HepG2 (cell line): ENCODE results near the gene RRAS. TPM values are rescaled to one million over a fixed set of nuclear protein-coding genes. Genes with fewer than 3 reads are reported as not detected.

Experiments
- BHLHE40 ChIP-seq: IDR thresholded peaks from 2 replicates; pipeline ENCODE4 v1.6.1; 2011; ENCODE audit warnings: low read length, improper control_type of control experiment
- CENPX ChIP-seq: sonication (generic); formaldehyde crosslinking; IDR thresholded peaks from 2 replicates; pipeline ENCODE4 v1.9.0; 2021; ENCODE audit warnings: mild to moderate bottlenecking, missing genetic modification reagents, moderate library complexity
- ELF4 ChIP-seq: sonication (generic); formaldehyde crosslinking; IDR thresholded peaks from 2 replicates; pipeline ENCODE4 v1.5.0; 2020; ENCODE audit warnings: missing genetic modification reagents, mild to moderate bottlenecking, moderate library complexity, borderline replicate concordance
- GMEB2 ChIP-seq: IDR thresholded peaks from 2 replicates; pipeline ENCODE4 v1.6.1; 2016; ENCODE audit warnings: missing biosample characterization, missing genetic modification reagents, low read depth
- PATZ1 ChIP-seq: sonication (generic); formaldehyde crosslinking; IDR thresholded peaks from 2 replicates; pipeline ENCODE4 v1.4.0; 2020; ENCODE audit warnings: missing genetic modification reagents
- SNAI1 ChIP-seq: sonication (generic); formaldehyde crosslinking; IDR thresholded peaks from 2 replicates; pipeline ENCODE4 v1.5.0; 2020; ENCODE audit warnings: mild to moderate bottlenecking, missing genetic modification reagents, borderline replicate concordance
- STAG1 ChIP-seq: sonication (generic); formaldehyde crosslinking; IDR thresholded peaks from 2 replicates; pipeline ENCODE4 v1.4.0; 2020; ENCODE audit warnings: missing genetic modification reagents
- ZC3H4 ChIP-seq: sonication (generic); formaldehyde crosslinking; IDR thresholded peaks from 2 replicates; pipeline ENCODE4 v1.4.0; 2020; ENCODE audit warnings: missing genetic modification reagents, borderline replicate concordance
- ZFP36L2 ChIP-seq: sonication (generic); formaldehyde crosslinking; IDR thresholded peaks from 2 replicates; pipeline ENCODE4 v1.4.0; 2020; ENCODE audit warnings: missing genetic modification reagents
- ZNF746 ChIP-seq: sonication (generic); formaldehyde crosslinking; IDR thresholded peaks from 2 replicates; pipeline ENCODE4 v1.8.0; 2022; ENCODE audit warnings: mild to moderate bottlenecking, missing genetic modification reagents
- ZNF775 ChIP-seq: sonication (generic); formaldehyde crosslinking; IDR thresholded peaks from 2 replicates; pipeline ENCODE4 v1.4.0; 2020; ENCODE audit warnings: missing genetic modification reagents, mild to moderate bottlenecking, moderate library complexity, borderline replicate concordance
- polyA plus RNA-seq, 8 experiments: library from polyadenylated mRNA; depleted of rRNA in 3 of 8; stranded (reverse) in 7 of 8; unstranded in 1 of 8; fragments of >200 nt; fragmentation: Illumina TruSeq in 4 of 8; extraction: Trizol in 4 of 8; gene quantifications; 2 replicates each; pipeline versions ENCODE4 v1.2.1 to v1.2.3, GENCODE V29; 2011 to 2016; ENCODE audit warnings: low read depth in 4 of 8, missing spikeins in 1 of 8, mixed read lengths in 1 of 8; ENCODE audit not compliant: insufficient read depth in 1 of 8
- total RNA-seq, 5 experiments: library from RNA; depleted of rRNA; stranded (reverse); fragments of >200 nt; fragmentation: Illumina TruSeq; extraction: Trizol; gene quantifications; 2 replicates each; pipeline ENCODE4 v1.2.3, GENCODE V29; 2016; ENCODE audit warnings: low read depth in 1 of 5
- TF ChIP-seq, protein P1 (sequence below): sonication (generic); formaldehyde crosslinking; IDR thresholded peaks from 2 replicates; pipeline ENCODE4 v1.9.0; 2021; ENCODE audit warnings: mild to moderate bottlenecking, missing genetic modification reagents
- TF ChIP-seq, protein P2 (sequence below): sonication (generic); formaldehyde crosslinking; IDR thresholded peaks from 2 replicates; pipeline ENCODE4 v1.5.0; 2020; ENCODE audit warnings: mild to moderate bottlenecking, missing genetic modification reagents
- TF ChIP-seq, protein P3 (sequence below): sonication (generic); formaldehyde crosslinking; IDR thresholded peaks from 2 replicates; pipeline ENCODE4 v1.4.0; 2020; ENCODE audit warnings: mild to moderate bottlenecking, missing genetic modification reagents
- TF ChIP-seq, protein P4 (sequence below): sonication (generic); formaldehyde crosslinking; IDR thresholded peaks from 2 replicates; pipeline ENCODE4 v1.4.0; 2020; ENCODE audit warnings: missing genetic modification reagents, low read depth, mild to moderate bottlenecking, borderline replicate concordance

RRAS gene
- total and polyA plus RNA-seq, 2 of the 13 experiments (the other 11 are each of a cell fraction or from before 2014, with no cell fraction given) = 1.5 to 12.0 TPM

- TF ChIP-seq, protein P1, sequence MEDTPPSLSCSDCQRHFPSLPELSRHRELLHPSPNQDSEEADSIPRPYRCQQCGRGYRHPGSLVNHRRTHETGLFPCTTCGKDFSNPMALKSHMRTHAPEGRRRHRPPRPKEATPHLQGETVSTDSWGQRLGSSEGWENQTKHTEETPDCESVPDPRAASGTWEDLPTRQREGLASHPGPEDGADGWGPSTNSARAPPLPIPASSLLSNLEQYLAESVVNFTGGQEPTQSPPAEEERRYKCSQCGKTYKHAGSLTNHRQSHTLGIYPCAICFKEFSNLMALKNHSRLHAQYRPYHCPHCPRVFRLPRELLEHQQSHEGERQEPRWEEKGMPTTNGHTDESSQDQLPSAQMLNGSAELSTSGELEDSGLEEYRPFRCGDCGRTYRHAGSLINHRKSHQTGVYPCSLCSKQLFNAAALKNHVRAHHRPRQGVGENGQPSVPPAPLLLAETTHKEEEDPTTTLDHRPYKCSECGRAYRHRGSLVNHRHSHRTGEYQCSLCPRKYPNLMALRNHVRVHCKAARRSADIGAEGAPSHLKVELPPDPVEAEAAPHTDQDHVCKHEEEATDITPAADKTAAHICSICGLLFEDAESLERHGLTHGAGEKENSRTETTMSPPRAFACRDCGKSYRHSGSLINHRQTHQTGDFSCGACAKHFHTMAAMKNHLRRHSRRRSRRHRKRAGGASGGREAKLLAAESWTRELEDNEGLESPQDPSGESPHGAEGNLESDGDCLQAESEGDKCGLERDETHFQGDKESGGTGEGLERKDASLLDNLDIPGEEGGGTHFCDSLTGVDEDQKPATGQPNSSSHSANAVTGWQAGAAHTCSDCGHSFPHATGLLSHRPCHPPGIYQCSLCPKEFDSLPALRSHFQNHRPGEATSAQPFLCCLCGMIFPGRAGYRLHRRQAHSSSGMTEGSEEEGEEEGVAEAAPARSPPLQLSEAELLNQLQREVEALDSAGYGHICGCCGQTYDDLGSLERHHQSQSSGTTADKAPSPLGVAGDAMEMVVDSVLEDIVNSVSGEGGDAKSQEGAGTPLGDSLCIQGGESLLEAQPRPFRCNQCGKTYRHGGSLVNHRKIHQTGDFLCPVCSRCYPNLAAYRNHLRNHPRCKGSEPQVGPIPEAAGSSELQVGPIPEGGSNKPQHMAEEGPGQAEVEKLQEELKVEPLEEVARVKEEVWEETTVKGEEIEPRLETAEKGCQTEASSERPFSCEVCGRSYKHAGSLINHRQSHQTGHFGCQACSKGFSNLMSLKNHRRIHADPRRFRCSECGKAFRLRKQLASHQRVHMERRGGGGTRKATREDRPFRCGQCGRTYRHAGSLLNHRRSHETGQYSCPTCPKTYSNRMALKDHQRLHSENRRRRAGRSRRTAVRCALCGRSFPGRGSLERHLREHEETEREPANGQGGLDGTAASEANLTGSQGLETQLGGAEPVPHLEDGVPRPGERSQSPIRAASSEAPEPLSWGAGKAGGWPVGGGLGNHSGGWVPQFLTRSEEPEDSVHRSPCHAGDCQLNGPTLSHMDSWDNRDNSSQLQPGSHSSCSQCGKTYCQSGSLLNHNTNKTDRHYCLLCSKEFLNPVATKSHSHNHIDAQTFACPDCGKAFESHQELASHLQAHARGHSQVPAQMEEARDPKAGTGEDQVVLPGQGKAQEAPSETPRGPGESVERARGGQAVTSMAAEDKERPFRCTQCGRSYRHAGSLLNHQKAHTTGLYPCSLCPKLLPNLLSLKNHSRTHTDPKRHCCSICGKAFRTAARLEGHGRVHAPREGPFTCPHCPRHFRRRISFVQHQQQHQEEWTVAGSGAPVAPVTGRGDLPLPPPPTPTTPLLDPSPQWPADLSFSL (CRISPR knock-in tag) = no peak
- no peak for TF ChIP-seq ZNF775
- no peak for TF ChIP-seq BHLHE40
- TF ChIP-seq, protein P2, sequence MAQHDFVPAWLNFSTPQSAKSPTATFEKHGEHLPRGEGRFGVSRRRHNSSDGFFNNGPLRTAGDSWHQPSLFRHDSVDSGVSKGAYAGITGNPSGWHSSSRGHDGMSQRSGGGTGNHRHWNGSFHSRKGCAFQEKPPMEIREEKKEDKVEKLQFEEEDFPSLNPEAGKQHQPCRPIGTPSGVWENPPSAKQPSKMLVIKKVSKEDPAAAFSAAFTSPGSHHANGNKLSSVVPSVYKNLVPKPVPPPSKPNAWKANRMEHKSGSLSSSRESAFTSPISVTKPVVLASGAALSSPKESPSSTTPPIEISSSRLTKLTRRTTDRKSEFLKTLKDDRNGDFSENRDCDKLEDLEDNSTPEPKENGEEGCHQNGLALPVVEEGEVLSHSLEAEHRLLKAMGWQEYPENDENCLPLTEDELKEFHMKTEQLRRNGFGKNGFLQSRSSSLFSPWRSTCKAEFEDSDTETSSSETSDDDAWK (CRISPR knock-in tag) = no peak
- TF ChIP-seq CENPX (CRISPR knock-in tag) = no peak
- no peak for TF ChIP-seq ZFP36L2
- TF ChIP-seq ZC3H4 = no peak
- peak; percentile 31; the same call in 1 of the 2 replicates for TF ChIP-seq PATZ1 (CRISPR knock-in tag)
- TF ChIP-seq GMEB2 (CRISPR knock-in tag) = no peak
- no peak for TF ChIP-seq ZNF746 (CRISPR knock-in tag)
- TF ChIP-seq, protein P3, sequence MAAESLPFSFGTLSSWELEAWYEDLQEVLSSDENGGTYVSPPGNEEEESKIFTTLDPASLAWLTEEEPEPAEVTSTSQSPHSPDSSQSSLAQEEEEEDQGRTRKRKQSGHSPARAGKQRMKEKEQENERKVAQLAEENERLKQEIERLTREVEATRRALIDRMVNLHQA (CRISPR knock-in tag) = no peak
- no peak for TF ChIP-seq SNAI1 (CRISPR knock-in tag)
- TF ChIP-seq STAG1 (CRISPR knock-in tag) = peak; percentile 78
- no peak for TF ChIP-seq ELF4 (CRISPR knock-in tag)
- TF ChIP-seq, protein P4, sequence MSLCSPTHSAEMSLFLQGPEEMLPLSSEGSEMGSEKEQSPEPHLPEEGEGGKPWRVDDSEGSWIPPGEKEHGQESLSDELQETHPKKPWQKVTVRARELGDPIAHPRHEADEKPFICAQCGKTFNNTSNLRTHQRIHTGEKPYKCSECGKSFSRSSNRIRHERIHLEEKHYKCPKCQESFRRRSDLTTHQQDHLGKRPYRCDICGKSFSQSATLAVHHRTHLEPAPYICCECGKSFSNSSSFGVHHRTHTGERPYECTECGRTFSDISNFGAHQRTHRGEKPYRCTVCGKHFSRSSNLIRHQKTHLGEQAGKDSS = no peak
Observed at GRCh38 chr19:49680421-49681351, 40.7 kb upstream of the RRAS start (continued).
